ENCODE measurements around the gene GATAD2B. TPM values are rescaled to one million over a fixed set of nuclear protein-coding genes. Genes with fewer than 3 reads are reported as not detected.
A peak's percentile ranks its signal among the peaks of the same experiment; 100 is the strongest.

The GATAD2B gene
- total RNA-seq, 1 donor from 2014 or later, result 4.9 TPM

DNA sequence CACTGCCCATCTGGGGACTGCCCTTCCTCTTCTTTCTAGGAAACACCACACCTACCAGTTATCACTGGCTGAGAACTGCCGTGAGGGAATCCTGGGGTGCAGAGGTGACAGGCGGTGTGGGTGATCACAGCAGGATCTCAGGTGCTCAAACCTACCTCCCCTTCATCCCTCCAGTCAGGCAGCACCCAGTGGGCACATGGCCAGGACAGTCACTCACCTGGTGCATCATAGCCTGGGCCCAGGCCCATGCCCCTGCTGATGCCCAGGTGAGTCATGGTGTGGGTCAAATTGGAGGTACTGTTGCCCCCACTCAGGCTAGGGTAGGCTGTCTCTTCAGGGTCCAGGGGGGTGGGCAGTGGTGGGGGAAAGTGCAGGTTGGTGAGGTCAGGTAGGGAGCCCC lies 29.0 kb upstream of the GATAD2B start:
- no peak for DNase-seq (ENCODE audit: low read depth)

DNA sequence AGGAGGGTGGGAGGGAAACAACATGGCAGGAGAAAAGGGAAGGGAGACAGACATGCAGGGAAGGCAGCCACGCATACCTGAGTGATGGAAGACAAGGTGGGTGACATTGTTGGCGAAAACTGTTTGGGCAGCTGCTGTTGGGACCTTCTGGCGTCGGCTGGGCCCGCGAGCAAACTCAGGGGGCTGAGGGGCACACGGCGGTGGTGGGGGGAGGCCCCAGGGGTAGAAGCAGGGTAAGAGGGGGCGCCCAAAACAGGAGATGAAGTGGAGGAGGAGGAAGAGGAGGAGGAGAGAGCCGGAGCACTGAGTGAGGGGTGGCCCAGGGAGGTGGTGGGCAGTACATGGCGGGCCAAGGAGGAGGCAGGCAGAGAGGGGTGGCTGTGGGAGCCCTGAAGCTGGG lies 28.4 kb upstream of the GATAD2B start:
- DNase-seq (ENCODE audit: low read depth), result no peak

DNA sequence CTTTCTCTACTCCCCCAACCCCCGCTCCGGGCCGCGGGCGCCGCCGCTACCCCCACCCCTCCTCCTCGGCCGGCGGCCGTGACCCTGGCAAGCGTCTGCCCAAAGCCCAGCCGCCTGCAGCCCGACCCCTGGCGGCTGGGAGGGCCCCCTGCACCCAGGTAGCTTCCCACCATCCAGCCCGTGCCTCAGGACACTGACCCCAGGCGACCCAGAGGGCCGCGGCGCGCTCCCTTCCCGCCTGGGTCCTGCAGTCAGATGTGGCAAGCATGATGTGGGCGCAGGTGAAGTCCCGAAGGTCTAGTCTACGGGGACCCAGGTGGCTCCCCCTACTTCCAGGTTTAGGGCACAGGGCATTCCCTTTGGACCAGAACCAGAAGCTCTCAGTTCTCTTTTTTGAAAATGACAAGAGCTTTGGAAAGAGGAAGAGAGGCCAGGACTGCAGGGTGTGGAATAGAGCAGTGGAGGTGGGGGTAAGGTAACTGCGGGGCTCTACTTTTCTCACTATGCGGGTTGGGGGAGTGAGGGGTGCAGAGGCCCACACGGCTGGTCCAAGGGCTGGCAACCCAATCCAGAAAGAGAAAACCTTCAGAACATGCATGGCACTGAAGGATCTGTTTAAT lies 24.0 kb upstream of the GATAD2B start, which contains the start of gene DENND4B:
Gene DENND4B (minus strand): TSS at position 97 of the 620 bp plus-strand sequence. CDS start 2,344 bp downstream, outside the sequence.
- peak; percentile 84 for DNase-seq (ENCODE audit: low read depth)

DNA sequence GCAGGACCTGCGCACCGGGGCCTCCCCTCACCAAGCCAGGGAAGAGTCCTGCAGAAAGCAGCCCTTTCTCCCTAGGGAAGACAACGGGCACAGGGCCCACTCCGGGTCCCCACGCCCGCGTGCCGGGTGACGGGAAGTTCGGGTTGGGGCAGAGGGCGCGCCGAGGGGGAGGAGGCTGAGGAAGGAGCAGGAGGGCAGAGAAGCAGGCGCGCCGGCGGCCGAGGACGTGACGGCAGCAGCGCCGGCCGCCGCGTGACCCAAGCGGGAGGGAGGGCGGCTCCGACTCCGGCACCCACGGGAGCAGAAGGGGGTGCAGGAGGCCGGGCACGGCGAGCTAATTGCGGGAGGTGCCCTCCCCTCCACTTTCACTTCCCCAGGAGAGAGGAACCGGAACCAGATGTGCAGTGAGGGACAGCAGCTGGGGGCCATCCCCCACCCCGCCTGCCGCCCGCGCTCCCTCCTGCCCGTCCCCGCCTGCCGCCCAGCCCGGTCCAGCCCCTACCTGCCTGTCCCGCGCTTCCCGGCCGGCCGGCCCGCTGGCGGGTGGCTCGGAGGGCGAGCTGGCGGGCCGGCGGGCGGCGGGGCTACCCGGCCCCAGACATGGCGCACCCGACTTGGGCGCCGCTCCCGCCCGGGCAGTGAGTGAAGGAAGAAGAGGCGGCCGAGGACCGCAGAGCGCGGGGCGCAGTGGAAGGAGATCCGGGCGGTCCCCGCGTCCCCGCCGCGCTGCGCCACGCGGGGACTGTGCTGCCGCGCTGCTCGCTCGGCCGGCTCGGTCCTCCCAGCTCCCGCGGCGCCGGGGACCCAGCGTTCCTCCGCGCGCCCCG lies 23.2 kb upstream of the GATAD2B start:
- DNase-seq (ENCODE audit: low read depth), result peak; percentile 65

DNA sequence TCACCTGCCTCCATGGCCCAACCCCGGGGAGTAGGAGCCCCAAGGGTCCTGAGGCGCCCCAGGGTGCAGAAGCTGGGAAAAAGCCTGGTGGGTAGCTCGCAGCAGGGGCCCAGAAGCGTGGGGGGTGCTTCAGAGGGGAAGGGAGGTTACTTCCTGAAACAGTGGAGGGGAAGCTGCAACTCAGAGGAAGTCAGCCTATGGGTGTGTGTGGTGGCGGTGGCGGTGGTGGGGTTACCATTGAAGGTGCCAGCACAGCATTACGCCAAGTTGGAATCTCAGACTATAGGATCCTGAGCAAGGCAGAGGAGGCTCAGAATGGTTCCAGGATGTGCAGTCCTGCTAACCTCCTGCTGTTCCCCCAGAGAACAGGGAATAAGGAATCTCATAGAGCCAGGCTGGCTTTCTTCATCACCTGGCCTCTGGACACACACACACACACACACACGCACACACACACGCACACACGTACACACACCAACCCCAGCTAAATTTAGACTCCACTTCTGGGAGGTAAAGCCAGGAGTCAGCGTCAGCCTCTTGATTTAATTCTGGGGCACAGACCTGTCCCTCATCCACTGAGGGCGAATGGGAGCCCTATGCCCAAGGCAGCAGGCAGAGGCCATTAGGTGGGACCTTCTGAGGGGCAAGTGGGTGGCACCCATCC lies 22.5 kb upstream of the GATAD2B start:
- DNase-seq (ENCODE audit: low read depth), result peak; percentile 71

DNA sequence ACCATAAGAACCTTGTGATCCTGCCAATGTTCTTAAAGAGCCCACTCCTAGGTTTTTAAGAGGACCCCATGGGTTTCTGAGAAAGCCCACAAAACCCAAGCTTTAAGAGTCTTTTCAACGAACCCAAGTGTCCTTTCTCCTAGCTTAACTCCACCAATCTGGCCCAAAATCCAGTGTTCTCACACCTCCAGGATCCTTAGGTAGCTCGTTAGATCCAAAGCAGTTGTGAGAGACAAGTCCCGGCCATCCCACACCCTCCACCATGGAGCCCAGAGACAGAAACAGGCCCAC lies 22.0 kb upstream of the GATAD2B start:
- DNase-seq (ENCODE audit: low read depth), result no peak

DNA sequence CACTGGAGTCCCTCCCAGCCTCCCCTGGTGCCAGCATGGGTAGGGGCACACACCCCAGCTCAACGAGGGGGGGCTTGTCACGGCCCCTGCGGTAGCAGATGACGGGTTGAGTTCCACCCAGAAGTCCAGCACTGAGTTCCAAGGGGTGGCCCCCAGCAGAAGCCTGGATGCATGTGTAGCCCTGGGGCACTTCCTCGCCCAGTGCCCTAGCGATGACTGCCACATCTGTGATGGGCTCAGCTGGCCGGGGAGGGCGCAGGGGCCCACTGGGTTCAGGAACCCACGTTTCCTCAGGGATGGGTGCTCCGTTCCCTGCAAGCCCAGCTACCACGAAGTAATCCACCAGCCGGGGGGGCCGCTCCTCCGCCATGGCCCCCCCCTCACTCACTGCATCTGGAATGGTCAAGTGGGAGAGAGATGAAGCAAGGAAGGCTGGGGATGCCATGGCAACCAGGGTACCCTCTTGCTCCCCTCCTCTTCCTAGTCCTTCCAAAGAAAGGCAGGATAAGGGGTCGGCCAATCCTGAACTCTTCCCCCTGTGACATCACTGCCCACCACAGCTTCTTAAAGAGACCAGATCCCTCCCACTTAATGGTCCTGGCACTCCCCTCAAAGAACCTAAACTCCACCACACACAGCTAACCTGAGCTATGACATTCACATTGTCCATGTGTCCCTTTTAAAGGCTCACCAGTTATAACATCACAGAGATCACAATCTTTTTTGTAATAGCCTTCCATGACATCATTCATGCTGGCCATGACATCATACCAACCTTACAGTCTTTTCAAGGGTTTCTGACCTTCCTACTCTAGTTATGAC lies 21.4 kb upstream of the GATAD2B start:
- DNase-seq (ENCODE audit: low read depth), result no peak

DNA sequence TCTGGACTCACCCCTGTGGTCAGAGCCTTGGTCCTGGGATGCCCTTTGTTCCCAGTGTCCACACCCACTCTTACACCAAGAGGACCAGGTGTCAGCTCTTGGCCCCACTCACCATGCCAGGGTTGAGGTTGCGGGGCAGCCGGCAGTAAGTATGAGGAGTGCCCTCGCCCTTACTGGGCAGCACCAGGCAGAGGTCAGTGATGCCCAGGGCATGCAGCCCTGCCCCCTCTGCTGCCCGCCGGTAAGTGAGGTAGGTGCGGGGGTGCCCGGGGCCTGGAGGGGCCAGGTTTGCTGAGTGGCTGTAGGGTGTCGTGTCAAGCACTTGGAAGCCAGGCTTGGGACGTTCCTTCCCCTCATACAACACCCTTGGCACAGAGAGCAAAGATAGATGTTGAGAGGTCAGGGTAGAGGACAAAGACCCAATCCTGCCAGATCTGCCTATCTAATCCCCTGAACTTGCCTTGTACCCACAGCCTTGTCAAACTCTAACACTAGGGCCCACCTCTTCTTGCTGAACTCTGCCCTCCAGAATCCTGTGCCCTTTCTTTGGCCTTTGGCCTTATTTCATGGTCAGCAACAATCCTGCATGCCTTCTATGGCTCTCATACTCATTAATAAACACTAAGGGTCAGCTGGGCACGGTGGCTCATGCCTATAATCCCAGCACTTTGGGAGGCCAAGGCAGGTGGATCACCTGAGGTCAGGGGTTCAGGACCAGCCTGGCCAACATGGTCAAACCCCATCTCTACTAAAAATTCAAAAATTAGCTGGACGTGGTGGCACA lies 20.2 kb upstream of the GATAD2B start:
- no peak for DNase-seq (ENCODE audit: low read depth)

DNA sequence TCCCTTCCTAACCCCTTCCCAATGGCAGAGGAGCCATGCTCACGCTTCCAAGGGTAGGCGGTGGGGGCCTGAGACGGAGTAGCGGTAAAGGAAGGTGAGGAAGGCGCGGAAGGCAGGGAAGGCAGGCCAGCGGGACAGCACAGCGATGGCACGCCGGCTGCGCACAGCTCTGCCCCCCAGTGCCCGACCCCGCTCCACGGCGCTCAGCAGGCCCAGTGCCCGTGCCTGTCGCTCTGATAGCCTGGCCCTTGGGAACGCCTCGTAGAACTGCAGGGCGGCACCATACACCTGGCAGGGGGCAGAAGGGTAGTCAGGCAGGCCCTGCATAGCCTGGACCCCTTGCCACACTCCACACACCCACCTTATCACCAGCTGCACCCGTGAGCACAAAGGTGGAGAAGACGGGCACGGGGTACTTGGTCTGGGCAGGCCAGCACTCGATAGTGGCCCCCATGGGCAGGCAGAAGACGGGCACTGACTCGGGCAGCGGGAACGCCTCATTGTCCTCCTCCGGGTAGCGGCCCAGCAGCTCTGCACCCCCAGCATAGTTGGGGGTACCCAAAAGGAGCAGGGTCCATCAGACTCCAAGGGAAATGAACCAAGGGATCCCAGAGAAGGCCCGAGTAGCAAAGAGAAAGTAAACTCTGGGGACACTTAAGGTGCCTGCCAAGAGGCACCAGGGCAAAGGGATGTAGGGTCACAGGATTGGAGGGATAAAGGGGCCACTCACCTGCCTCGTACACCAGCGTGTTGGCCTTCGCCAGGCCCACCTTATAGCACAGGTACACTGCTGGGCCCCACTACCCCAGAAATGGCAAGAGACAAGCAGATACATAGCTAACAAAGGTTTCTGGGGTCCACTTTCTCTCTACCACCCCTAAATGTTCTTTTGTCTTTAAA lies 19.3 kb upstream of the GATAD2B start:
- no peak for DNase-seq (ENCODE audit: low read depth)

DNA sequence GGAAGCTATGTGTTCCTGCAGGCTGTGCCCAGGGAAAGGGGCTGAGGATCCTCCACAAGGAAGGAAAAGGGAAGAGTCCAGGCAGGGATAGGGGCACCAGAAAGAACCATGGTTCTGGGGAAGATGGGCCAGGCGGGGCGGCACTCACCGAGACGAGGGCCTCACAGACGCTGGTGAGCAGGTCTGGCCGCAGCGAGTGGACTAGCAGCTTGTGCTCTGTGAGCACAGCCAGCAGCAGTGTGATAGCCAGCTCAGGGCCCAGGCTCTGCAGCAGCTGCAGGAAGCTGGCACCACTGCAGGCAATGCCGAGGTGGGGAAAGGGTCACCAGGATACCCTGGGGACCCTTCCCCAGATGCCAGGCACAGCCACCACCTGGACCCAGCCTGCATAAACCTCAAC lies 18.0 kb upstream of the GATAD2B start:
- no peak for DNase-seq (ENCODE audit: low read depth)

DNA sequence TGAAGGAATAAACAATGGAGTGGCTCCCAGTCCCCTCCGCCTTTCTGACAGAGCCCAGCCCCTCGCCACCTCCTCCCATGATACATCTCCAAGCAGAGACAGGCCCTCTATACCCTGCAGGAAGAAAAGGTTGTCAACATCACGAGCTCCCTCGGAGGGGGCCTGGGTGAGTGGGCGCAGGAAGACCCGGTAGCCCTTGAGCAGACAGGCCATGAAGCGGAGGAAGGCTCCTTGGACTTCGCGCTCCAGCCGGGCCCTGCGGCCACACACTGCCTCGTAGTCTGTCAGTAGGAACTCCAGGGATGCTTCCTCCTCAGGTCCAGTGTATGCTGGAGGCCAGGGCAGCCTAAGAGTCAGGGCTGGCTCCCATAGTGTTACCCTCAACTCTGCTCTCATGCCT lies 16.7 kb upstream of the GATAD2B start:
- no peak for DNase-seq (ENCODE audit: low read depth)

DNA sequence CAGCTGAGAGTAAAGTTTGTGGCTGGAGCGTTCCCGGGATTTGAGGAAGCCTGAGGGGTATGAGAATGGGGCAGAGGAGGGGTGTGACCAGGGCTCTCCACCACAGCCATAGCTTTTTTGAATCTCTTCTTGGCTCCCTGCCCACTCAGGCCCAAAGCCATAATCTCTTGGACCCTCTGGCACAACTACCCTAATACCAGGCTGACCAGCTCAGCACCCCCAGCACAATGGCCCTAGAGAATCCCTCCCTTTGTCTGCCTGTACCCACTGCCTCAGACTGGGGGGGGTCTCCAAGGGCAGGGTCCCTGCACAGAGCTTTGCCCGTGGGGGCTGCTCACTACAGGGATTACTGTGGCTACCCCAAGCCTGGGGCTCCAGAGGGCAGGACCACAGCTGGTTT lies 16.2 kb upstream of the GATAD2B start:
- no peak for DNase-seq (ENCODE audit: low read depth)

DNA sequence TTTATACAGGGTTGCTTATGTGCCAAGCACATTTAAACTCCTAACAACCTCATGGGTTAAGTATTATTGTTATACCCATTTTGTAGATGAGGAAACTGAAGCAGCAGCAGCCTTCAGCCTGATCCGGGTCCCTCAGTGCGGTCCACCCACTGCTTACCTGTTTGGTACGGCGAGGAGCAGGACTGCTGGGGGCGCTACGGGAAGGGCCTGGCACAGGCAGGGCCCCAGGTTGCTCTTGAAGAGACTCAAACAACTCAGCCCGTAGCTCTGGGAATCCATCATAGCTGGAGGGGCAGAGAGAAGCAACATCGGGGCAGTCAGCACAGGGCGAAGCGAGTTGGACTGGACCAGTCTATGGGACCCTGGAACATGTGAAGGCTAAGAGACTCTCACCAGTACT lies 14.6 kb upstream of the GATAD2B start:
- DNase-seq (ENCODE audit: low read depth), result no peak

DNA sequence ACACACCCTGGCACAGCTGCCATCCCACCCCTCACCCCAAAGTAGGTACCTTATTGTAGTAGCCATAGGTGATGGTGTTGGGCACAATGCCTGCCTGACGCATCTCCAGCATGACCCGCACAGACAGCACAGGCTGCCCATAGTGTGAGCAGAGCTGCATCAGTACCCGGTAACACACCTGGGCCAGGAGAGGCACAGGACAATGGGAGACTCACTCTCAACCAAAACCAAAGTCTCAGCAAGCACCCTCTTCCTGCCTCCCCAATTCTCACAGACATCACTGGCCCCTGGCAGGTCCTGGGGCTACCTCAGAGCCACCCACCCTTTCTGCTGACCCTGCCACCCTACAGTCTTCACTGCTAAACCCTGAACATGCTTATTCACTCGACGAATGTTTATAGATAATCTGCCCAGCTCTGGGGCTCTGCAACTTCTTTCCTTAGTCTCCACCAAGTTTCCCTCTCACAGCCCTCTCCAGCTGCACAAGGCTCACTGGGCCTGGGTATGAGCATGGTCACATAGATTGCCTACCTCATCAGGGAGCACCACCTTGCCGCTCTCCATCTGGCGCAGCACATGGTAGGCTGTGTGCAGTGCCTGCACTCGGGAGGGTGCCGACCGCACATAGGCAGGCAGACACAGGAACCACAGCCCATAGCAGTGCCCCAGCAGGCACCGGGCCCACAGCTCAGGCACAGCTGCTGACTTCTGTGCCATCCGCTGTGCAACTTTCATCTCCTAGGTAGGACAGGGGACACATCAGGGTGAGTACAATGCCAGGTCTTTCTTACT lies 13.4 kb upstream of the GATAD2B start:
- no peak for DNase-seq (ENCODE audit: low read depth)

DNA sequence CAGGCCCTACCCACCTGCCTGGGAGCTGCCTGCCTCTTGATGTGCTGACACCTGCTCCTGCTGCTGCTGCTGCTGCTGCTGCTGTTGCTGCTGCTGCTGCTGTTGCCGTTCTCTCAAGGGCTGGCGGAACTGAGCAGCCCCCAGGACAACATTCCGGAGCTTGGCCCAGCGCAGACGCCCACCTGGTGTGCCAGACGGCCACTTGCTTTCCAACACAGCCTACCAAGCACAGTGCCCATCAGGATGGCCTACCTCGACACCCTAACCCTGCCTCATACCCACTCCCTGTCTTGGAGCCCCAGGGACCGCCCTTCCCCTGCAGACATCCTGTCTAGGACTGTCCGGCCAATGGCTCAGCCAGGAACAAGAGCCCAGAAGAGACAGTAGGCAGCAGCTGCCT lies 12.0 kb upstream of the GATAD2B start:
- DNase-seq (ENCODE audit: low read depth), result no peak

DNA sequence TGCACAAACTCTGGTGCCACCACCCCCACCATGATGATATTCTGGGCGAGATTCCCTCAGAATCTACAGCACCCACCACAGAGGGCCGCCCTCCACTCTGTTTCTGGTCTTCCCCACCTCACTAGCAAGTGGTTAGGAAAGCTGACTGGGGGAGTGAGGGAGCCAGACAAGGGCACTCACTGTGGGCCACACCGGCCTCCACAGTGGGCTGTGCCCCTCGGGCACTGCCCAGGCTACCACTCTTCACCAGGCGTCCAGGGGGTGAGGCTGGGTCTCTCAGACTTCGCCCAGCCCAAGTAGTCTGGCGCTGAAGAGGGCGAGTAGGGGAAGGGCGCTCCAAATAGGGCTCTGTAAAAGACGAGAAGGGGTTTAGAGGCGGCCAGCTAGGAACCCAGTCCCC lies 11.2 kb upstream of the GATAD2B start:
- DNase-seq (ENCODE audit: low read depth), result no peak

DNA sequence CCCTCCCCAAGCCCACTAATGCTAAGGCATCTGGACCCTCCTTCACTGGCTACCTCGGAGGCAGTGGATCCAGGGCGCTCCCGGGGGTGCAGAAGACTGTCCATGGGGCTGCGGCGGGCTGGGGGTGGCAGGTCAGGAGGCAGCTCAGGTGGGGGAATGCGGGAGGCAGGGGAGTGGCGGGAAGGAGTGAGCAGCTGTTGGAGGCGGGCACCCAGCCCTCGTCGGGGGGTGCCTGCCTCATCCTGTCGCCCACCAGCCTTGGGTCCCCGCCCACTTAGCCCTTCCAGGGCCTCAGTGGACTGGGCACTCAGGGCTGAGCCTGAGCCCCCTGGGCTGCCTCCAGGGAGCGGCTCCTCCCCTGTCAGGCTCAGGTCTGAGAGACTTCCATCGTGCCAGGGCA lies 10.7 kb upstream of the GATAD2B start:
- no peak for DNase-seq (ENCODE audit: low read depth)

DNA sequence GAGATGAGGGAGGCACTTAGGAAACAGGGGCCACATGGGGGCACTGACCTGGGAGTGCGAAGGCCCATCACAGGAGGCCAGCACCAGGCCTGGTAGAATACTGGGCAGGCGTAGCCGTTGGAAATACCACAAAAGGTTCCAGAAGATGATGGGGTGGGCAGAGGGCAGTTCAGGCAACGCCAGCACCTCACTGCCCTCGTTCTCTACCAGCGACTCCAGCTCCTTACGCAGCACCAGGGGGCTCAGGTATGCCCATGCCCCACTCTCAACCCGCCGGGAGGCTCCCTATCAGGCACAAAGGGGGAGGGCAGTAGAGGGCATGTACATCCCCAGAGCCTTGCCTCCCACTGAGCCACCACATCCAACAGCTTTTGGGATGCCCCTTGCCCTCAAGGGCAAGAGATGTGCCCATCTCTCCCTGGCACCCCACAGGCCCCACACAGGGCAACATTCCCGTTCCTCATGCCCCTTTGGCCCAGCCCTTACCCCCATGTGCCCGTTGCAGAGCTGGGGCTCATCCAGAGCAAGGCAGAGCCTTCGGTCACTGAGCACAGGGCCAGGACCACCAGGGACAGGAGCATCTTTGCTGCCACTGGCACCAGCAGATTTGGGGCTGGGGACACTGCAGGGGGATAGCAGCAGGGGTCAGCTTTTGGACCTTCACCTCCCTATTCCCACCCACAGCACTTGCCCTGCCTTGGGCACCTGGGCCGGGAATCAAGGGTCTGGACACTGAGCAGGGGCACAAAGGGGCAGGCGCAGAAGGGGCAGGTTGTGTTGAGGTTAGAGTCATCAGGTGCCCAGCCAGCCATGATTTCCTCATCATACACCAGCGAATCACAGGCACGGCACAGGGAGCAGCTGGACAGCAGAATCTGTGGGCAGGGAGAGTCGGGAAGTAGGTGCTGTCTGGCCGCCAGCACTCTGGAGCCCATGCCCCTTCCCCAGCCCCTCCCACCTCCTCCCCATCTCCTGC lies 9.7 kb upstream of the GATAD2B start:
- no peak for DNase-seq (ENCODE audit: low read depth)
